Upper lobe of left lung (tissue), 4 donors: ENCODE data around the gene PRKCZ.

Experiments used
- EP300 ChIP-seq, 4 donors: sonication (generic); formaldehyde crosslinking; IDR thresholded peaks; one replicate each; pipeline ENCODE4 v1.5.1; 2017; ENCODE audit warnings: antibody characterized with exemption in 4 of 4, control low read depth in 2 of 4
- POLR2A ChIP-seq, 4 donors: fragments of 450-650 bp; IDR thresholded peaks; one replicate each; pipeline ENCODE4 v1.5.1; 2016 to 2017; ENCODE audit warnings: antibody characterized with exemption in 4 of 4, mild to moderate bottlenecking in 2 of 4
- POLR2AphosphoS5 ChIP-seq, 2 donors: sonication (generic); formaldehyde crosslinking; IDR thresholded peaks; one replicate each; pipeline ENCODE4 v1.5.1; 2017; ENCODE audit warnings: antibody characterized with exemption in 2 of 2
- TF ChIP-seq, protein P1 (sequence below), 6 experiments: fragments of 450-650 bp in 4 of 6; fragments of 200-600 bp in 2 of 6; sonication (generic) in 2 of 6; IDR thresholded peaks; one replicate each; pipeline ENCODE4 v1.5.1; 2016 to 2019; ENCODE audit warnings: antibody characterized with exemption in 6 of 6

DNA sequence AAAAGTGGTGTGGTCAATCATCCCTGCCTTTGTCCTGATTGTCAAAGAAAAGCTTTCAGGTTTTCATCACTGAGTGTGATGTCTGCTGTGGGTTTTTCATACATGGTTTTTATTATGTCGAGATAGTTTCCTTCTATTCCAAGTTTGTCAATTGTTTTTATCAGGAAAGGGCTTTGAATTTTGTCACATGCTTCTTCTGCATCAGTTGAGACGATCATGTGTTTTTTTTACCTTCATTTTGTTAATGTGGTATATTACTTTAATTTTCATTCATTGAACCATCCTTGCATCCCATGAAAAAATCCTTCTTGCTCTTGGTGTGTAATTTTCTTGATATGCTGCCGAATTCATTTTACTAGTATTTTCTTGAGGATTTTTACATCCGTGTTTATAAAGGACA, 15.5 kb downstream of the PRKCZ start:
- TF ChIP-seq POLR2A (IDR thresholded peaks at IDR 0.05) (no peak), EP300 (IDR thresholded peaks at IDR 0.05) (no peak), POLR2AphosphoS5 (IDR thresholded peaks at IDR 0.05) (no peak)
- TF ChIP-seq, protein P1, sequence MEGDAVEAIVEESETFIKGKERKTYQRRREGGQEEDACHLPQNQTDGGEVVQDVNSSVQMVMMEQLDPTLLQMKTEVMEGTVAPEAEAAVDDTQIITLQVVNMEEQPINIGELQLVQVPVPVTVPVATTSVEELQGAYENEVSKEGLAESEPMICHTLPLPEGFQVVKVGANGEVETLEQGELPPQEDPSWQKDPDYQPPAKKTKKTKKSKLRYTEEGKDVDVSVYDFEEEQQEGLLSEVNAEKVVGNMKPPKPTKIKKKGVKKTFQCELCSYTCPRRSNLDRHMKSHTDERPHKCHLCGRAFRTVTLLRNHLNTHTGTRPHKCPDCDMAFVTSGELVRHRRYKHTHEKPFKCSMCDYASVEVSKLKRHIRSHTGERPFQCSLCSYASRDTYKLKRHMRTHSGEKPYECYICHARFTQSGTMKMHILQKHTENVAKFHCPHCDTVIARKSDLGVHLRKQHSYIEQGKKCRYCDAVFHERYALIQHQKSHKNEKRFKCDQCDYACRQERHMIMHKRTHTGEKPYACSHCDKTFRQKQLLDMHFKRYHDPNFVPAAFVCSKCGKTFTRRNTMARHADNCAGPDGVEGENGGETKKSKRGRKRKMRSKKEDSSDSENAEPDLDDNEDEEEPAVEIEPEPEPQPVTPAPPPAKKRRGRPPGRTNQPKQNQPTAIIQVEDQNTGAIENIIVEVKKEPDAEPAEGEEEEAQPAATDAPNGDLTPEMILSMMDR (IDR thresholded peaks at IDR 0.05) = no peak
